ENCODE data around the gene KLHL14. TPM values are rescaled to one million over a fixed set of nuclear protein-coding genes. Genes with fewer than 3 reads are reported as not detected.

Gene KLHL14
- total RNA-seq, 1 donor from 2014 or later: 1.3 TPM

- no peaks in the 10 kb centered on the region for H3K9me3 Mint-ChIP-seq (ENCODE audit: unreplicated experiment)
- H3K4me1 Mint-ChIP-seq (ENCODE audit: unreplicated experiment): peaks cover 5% of the 10 kb centered on the region
- no peak overlapping the region for H3K4me3 Mint-ChIP-seq (ENCODE audit: unreplicated experiment)
- no peaks in the 10 kb centered on the region for H3K36me3 Mint-ChIP-seq (ENCODE audit: low read depth, unreplicated experiment)
- no peak for TF ChIP-seq CTCF (IDR thresholded peaks at IDR 0.05; ENCODE audit: unreplicated experiment)
- no peak for DNase-seq (ENCODE audit: low spot score)
- peaks cover 2% of the 10 kb centered on the region for H3K27me3 Mint-ChIP-seq (ENCODE audit: unreplicated experiment)
- H3K27ac Mint-ChIP-seq (ENCODE audit: unreplicated experiment): no peak overlapping the region
Observed at GRCh38 chr18:32634876-32635431, 137.9 kb downstream of the KLHL14 start.

GRCh38 chr18:32629981-32630700 lies 142.7 kb downstream of the KLHL14 start:
- no peak for TF ChIP-seq CTCF (IDR thresholded peaks at IDR 0.05; ENCODE audit: unreplicated experiment)
- H3K4me1 Mint-ChIP-seq (ENCODE audit: unreplicated experiment): peaks cover 9% of the 10 kb centered on the region

GRCh38 chr18:32629292-32629691 lies 143.5 kb downstream of the KLHL14 start:
- Mint-ChIP-seq H3K27me3 (ENCODE audit: unreplicated experiment) (peaks cover 5% of the 10 kb centered on the region), H3K4me3 (ENCODE audit: unreplicated experiment) (no peak overlapping the region), H3K9me3 (ENCODE audit: unreplicated experiment) (no peaks in the 10 kb centered on the region), H3K4me1 (ENCODE audit: unreplicated experiment) (peaks cover 12% of the 10 kb centered on the region), H3K36me3 (ENCODE audit: low read depth, unreplicated experiment) (no peaks in the 10 kb centered on the region), H3K27ac (ENCODE audit: unreplicated experiment) (no peak overlapping the region)
- DNase-seq (ENCODE audit: low spot score): no peak
- no peak for TF ChIP-seq CTCF (IDR thresholded peaks at IDR 0.05; ENCODE audit: unreplicated experiment)

More at GRCh38 chr18:32629981-32630700, 142.7 kb downstream of the KLHL14 start:
- no peaks in the 10 kb centered on the region for H3K36me3 Mint-ChIP-seq (ENCODE audit: low read depth, unreplicated experiment)
- H3K4me3 Mint-ChIP-seq (ENCODE audit: unreplicated experiment): no peak overlapping the region
- no peak overlapping the region for H3K27ac Mint-ChIP-seq (ENCODE audit: unreplicated experiment)
- H3K27me3 Mint-ChIP-seq (ENCODE audit: unreplicated experiment): peaks cover 5% of the 10 kb centered on the region
- H3K9me3 Mint-ChIP-seq (ENCODE audit: unreplicated experiment): no peaks in the 10 kb centered on the region
- DNase-seq (ENCODE audit: low spot score): no peak

GRCh38 chr18:32624182-32624723 lies 148.6 kb downstream of the KLHL14 start:
- H3K4me1 Mint-ChIP-seq (ENCODE audit: unreplicated experiment): peaks cover 19% of the 10 kb centered on the region
- no peak overlapping the region for H3K27ac Mint-ChIP-seq (ENCODE audit: unreplicated experiment)
- no peaks in the 10 kb centered on the region for H3K36me3 Mint-ChIP-seq (ENCODE audit: low read depth, unreplicated experiment)
- peaks cover 3% of the 10 kb centered on the region for H3K27me3 Mint-ChIP-seq (ENCODE audit: unreplicated experiment)
- no peak overlapping the region for H3K4me3 Mint-ChIP-seq (ENCODE audit: unreplicated experiment)
- peaks cover 4% of the 10 kb centered on the region for H3K9me3 Mint-ChIP-seq (ENCODE audit: unreplicated experiment)
- TF ChIP-seq CTCF (IDR thresholded peaks at IDR 0.05; ENCODE audit: unreplicated experiment): no peak
- no peak for DNase-seq (ENCODE audit: low spot score)

- H3K27me3 Mint-ChIP-seq (ENCODE audit: unreplicated experiment): no peaks in the 10 kb centered on the region
- no peak overlapping the region for H3K4me3 Mint-ChIP-seq (ENCODE audit: unreplicated experiment)
- H3K4me1 Mint-ChIP-seq (ENCODE audit: unreplicated experiment): peaks cover 19% of the 10 kb centered on the region
- no peak for DNase-seq (ENCODE audit: low spot score)
- peaks cover 4% of the 10 kb centered on the region for H3K9me3 Mint-ChIP-seq (ENCODE audit: unreplicated experiment)
- TF ChIP-seq CTCF (IDR thresholded peaks at IDR 0.05; ENCODE audit: unreplicated experiment): no peak
- no peaks in the 10 kb centered on the region for H3K36me3 Mint-ChIP-seq (ENCODE audit: low read depth, unreplicated experiment)
- H3K27ac Mint-ChIP-seq (ENCODE audit: unreplicated experiment): no peak overlapping the region
Observed at GRCh38 chr18:32623563-32623962, 149.3 kb downstream of the KLHL14 start.
